GM19328 (cell line): ENCODE data around the gene GPC6.

Experiments
- ATAC-seq: cut with Tn5 transposase; IDR thresholded peaks from one replicate; pipeline ENCODE4 v1.9.1; 2021; ENCODE audit warnings: mild to moderate bottlenecking, moderate library complexity; ENCODE audit not compliant: unreplicated experiment

Gene GPC6

DNA sequence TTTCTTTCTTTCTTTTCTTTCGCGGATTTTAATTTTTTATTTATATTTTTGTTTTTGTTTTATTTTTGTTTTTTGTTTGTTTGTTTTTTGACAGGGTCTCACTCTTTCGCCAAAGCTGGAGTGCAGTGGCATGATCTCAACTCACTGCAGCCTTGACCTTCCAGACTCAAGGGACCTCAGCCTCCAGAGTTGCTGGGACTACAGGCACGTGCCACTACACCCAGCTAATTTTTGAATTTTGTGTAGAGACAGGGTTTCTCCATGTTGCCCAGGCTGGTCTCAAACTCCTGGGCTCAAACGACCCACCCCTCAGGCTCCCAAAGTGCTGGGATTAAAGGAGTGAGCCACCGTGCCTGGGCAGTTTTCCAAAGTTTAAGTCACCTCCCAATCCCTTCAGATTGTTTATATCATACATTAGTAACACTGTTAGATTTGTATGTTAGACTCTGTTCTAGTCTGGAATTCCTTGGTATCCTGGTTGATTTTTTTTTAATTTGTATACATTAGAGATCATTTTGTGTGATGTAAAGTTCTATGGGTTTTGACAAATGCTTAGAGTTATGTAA is 655.6 kb downstream of the GPC6 start:
- no peak for ATAC-seq

DNA sequence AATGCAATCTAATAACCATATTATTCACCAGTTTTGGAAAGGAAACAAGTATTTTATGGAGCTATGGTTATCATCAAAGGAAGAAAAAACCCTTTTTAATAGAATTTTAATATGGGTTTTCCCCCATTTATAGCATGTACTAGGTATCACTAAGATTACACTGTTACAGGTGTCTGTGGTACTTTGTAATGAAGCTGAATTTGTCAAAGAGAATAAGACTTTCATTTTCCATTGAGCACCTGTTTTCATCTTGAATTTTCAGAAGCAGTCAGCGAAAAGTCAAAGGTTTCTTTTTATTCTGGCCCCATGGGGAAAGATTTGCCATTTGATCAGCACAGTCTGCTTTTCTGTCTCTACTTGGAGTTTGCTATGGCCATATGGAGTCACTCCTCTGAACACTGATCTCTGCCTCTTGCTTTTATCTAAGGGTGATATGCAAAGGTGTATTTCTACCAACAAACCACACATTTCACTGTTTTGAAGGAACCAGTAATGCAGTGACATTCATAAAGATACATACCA is 662.9 kb downstream of the GPC6 start:
- no peak for ATAC-seq

DNA sequence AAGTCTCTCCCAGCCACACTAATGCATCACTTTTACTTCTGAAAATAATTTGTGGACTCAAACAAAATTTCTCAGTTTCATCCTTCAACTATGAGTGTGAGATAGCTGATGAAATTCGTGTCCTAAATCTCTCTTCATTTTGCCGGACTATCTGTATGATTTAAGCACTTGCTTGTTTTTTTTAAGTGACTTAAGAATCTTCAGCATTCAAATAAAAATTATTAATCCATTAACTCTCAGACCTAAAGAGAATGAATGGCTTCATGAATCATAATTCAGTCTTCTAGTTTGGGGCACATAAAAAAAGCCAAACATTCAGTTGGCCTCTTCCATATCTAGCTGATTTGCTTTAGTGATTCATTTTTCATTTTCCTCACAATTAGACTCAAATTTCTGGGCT is 673.4 kb downstream of the GPC6 start:
- ATAC-seq: no peak

DNA sequence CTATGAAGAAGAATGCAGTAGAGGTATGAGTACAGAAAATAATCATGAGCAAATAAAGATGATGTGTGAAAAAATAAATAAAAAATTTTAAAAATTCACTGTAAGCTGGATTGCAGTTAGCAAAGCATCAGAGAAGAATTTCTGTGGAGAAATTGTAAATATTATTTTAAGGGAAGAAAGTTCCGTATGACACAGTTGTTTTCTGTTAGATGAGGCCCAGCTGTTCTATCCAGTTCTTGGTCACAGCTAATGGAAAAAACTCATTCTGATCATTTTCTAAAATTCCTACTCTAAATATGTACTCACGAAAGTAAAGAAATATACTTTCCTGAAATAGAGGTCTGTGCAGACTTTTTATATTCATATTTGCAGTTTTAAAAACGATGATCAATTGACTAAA is 674.1 kb downstream of the GPC6 start:
- ATAC-seq: no peak

DNA sequence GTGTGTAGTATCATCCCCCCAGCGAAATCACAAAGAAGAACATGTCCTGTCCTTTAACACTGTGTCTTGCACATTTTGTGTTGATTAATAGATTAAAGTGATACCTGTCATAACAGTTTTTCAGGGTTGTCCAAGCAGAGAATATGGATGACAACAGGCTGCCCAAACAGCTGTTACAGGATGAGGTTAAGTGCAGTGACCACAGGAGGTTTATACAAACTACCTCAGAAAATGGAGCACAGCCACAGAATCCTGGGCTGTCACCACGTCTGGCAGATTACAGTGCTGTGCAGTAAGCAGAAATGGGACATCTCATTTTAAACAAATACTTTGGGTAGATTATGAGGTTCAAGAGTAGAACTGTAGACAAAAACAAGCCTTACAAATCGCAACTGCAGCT is 677.3 kb downstream of the GPC6 start:
- ATAC-seq: no peak

DNA sequence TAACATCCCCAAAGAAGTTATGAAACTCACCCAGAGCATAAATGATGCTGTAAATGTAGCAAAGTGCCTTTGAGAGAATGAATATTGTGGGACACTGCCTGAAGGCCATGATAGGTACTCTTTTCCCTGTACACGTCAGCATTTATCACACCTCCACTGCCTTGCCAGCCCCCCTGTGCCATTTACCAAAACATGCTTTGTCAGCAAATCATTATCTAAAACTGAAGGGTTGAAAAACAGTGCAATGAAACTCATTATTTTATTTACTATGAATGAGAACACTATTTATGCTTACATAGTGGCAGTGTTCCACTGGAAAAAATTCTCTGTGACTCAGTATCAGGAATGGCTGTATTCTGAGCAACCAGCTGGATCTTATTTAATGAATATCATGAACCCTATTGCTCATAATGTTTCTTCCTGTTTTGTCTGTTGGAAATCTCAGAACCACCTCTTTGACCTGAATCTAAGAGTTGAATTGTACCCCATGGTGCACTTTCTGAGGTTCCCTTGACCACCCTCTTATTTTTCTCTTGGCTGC is 688.7 kb downstream of the GPC6 start:
- ATAC-seq: no peak

DNA sequence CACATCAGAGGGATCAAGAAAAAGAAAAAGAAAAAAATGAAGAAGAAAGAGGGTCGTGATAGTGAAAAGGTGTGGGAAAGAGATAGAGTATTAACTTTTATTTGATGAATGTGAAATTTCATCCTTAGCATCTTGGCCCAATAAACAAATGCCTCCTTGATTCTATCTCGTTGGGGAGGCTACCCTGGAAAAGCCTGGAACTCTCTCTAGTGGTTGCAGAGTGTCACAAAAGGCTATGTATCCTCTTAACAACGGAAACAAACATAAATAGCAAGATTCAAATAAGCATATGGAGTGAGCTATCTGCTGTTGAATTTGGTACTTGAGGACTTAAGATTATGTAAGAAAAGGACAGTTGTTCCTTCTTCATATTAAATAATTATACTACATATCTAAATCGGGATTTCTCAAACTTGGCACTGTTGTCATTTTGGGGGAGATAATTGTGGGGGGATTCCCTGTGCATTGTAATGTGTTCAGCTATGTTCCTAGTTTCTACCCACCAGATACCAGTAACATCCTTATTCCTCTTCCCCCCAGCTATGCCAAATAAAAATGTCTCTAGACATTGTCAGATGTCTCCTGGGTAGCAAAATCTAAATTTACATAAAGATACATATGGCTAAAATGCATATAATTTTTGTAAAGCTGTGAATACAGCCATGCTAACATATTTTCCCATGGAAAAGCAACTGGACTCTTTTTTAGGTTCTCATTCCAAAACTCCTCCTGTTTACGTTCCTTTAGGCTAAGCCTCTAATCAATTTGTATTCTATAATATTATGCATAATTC is 695.7 kb downstream of the GPC6 start:
- ATAC-seq: no peak

DNA sequence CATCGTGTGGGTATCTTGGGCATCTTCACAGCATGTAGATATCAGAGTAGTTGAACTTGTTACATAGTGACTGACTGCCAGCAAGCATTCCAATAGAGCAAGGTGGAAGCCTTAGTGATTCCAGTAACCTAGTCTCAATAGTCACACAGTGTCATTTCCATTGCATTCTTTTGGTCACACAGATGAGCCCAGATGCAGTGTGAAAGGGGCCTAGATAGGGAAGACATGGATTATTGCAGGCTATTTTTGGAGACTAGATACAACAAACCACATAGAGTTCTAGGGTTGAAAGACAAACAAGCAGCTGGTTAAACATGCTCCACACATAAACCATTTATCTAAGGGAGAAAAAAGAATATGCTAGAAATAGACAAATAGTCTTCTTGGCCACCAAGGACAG is 699.4 kb downstream of the GPC6 start:
- ATAC-seq: no peak

DNA sequence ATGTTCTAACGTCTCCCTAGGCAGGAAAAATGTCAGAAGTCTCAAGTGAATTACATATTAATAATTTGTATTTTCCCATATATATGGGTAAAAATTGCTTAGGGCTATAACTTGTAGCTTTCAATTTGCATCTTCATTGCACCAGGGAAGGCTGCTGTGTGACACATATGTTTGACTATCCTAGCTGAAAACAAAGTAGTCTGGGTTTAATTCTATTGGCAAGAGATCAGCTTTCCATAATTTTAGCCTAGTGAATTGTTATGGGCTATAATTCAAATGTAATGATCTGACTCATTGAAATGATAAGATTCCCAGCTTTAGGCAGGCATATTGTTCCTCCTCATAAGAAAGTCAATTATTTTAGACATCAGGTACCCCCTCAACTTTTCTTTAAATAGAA is 699.8 kb downstream of the GPC6 start:
- ATAC-seq: no peak

DNA sequence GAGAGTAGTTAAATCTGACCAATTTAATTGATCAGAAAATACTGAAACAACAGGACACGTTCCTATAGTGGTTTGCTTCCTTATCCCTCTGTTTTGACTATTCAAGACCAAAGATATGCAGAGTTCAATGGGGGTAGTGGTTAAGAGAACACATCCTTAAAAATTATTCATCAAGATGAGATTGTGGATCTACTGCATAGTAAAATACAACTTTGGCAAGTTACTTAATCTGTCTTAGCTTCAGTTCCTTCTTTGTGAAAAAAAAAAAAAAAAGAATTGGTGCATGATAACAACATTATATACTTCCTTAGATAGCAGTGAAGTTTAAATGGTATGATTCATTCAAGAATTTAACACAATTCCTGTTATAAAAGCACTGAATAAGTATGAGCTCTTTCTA is 700.8 kb downstream of the GPC6 start:
- ATAC-seq: no peak

DNA sequence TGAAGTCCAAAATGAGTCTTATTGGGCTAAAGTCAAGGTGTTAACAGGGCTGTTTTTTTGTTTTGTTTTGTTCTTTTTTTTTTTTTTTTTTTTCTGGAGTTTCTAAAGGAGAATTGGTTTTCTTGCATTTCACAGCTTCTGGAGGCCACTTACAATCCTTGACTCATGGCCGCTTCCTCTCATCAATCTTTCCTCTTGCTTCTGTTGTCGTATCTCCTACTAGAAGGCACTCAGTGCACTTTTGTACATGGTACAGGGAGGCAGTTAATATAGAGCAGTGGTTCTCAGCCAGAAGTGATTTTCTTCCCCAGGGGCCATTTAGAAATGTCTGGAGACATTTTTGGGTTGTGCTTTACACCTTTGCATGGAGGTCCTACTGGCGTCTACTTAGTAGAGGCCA is 706.3 kb downstream of the GPC6 start:
- ATAC-seq: no peak

DNA sequence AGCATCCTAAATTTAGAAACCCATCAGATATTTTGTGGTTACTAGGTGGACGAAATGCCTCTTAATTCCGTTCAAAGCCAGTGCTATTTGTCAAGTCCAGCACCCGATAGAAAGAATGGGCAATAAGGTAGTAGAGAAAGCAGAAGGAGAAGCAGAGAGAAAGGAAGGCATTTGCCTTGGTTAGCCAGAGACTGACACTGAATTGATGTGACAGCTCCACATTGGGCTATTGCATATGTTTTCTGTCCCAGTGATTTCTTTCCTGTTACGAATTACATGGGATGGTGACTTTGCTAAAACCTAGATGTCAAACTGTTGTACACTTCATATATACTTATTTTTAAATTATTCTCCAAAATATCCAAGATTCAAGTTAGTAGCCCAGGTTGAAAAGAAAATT is 710.3 kb downstream of the GPC6 start:
- no peak for ATAC-seq

DNA sequence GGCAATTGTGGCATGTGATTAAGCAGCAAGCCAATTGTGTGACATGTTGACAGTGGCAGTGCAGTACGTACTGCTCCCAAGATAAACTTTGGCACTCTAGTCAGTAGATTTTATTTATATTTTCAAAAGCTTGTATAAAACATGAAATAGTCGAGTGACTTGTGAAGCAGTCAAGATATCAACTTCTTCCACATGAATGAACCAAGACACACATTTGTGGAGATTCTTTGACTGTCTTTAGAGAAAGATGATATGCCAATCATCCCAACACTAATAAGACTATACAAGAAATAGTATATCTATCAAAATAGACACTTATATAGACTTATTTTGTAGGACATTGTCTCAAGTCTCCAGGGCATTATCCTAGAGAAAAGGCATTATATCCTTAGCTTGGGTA is 714.8 kb downstream of the GPC6 start:
- ATAC-seq: no peak

DNA sequence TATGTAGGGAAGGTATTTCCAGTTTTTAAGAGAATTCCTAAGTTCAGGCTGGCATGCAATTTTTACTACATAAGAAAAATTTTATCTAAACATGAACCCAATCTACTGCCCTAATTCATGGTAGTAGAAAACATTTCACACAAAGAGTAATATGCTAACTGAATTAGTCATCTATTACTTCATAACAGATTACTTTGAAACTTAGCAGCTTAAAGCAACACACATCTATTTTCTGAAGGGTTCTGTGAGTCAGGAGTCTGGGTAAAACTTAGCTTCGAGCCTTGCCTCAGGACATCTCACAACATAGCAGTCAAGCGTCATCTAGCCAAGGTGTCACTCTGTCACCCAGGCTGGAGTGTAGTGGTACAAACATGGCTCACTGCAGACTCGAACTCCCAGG is 715.4 kb downstream of the GPC6 start:
- ATAC-seq: no peak

DNA sequence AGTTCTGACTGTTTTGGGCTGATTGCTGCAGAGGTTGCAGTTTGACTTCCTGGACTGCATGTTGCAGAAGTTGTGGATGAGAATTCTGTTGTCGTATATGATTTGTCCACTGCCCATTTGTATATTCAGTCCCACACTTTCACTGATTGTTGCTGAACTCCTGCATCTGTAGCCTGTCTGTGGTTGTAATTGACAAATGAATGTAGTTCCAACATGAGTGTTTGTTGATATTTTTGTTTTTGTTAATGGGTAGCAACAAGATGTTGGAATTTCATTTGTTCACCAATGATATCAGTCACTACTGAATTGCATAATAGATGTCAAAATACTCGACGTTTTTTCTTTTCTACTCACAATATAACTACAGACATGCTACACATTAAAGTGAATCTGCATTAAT is 719.0 kb downstream of the GPC6 start:
- ATAC-seq: no peak

DNA sequence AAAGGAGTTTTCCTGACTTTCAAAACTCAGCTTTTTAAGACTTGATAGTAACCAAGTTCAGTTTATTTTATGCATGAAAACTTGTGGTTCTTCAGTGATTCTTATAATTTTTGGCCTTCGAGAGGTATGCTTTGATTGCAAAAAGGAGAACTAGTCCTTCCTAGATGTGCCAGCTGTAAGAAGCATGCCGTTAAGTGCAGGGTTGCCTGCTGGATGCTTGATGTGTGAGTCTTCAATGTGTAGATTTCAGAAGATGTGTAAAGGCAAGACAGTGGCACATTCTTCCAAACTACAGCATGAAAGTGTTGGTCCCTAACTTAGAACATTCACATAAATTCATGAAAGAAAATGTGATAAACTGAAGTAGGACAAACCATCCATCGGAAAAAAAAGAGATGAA is 720.4 kb downstream of the GPC6 start:
- ATAC-seq: no peak

DNA sequence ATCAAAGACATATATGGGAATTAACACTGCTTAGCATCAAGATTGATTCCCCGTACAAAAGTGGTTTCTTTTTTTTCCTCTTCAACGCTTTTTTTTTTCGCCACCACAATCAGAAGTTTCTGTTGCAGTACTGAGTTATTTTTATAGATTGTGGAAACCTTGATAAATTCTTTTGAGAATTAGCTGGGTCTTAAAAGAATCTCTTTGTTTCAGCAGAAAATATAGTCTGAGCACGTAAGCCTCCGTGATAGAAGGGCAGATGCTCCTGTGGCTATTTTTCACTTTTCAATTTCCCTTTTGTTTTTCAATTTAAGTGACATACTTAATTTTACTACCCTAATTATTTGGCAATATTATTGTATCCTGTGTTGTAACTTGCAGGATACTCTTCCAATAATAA is 721.0 kb downstream of the GPC6 start:
- no peak for ATAC-seq

DNA sequence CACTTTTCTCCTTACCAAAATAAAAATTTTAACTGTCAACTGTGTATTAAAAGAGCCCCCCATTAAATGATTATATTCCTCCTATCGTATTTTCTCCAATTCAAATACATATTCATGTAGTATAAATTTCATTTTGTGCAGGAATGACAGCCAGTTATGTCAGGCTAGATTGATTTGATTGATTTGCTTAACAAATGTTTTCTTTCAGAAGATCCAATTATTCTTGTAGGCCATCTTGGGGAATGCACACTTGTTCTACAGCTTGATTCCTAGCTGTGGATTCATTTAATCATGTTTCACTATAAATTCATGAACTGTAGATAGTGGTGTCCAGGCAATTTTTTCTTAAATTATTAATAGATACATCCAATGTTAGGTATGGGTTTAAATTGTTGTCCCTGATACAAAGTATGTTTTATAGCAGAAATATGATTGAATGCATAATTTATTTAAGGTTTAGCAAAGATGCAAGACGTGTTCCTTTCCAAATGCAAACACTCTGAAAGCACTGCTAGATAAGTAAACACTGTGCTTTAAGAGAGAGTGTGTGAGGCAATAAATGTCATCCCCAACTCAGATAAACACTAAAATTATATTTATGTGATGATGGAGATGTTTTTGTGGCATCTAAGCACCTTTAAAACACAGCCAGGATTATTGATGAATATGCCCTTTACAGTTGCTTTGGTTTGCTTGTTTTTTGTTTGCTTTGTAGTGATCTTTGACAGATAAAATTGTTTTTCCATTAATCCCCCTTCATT is 721.7 kb downstream of the GPC6 start:
- ATAC-seq: no peak

DNA sequence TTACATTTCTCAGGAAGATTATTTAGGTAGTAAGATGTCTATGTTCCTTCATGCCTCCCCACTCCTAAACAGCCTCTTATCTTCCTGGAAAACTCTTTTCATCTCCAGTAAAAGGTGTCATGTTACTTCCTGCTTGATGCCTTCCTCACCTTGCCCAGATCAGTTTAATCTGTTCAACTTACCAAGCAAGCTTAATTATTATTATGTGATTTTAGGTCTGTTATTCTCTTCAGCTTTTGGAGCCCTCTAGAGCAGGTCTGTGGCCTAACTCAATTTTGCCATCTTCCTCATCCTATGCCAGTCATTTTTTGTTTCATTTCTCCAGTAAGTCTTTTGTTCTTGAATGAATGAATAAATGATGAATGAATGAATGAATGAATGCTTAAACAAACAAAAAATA is 724.5 kb downstream of the GPC6 start:
- no peak for ATAC-seq

DNA sequence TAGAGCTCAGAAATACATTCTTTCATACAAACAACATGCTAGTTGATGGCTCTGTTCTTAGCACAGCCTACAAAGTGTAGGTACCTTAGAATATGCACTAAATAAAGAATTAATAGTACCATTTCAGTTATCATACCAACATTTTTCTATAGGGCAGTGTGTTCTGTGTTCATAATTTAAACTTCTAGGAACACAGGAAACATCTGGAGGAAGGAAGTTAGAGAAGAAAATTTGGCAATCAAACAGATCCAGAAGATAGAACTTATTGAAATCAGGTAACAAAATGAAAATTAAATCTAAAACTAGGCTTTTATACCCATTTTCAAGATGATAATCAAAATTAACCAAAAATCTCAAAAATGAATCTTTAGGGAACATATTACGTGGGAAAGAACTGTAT is 725.3 kb downstream of the GPC6 start:
- ATAC-seq: no peak

DNA sequence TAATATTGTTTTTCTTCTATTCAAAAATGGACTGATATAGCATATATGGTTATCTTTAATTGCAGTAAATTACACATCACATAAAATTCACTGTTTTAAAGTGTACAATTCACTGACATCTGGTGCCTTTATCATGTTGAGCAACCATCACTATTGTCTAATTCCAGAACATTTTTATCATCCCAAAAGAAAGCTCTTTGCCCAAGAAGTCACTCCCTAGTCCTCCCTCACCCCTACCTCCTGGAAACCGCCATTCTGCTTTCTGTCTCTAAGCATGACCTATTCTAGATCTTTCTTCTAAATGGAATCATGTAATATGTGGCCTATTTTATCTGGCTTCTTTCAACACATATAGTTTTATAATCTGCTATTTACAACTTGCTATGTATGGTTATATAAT is 727.2 kb downstream of the GPC6 start:
- no peak for ATAC-seq

DNA sequence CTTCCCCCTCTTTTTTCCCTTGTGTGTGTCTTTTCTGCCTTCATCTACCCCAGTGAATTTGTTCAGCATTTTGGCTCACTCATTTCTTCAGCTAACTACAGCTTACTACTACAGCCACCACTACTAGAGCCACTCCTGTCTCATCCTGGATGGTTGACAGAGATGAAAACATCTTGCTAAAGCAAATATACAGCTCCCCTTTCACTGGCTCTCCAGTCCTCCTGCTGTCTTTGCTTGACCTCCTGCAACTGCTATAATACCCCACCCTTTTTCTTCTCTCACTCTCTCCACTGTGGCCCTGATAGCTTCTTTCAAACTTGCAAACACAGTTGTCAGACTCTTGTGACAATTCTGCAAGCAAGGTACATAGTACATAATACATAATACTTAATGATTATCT is 729.3 kb downstream of the GPC6 start:
- ATAC-seq: no peak
